ENCODE measurements around the gene KCNK3. TPM values are rescaled to one million over a fixed set of nuclear protein-coding genes. Genes with fewer than 3 reads are reported as not detected.

The KCNK3 gene
- total RNA-seq, 1 donor from 2014 or later, result 21.7 TPM

GRCh38 chr2:26727641-26728561 is 35.4 kb downstream of the KCNK3 start:
- no peak for DNase-seq
- Mint-ChIP-seq H3K4me3 (ENCODE audit: unreplicated experiment) (no peak overlapping the region), H3K36me3 (ENCODE audit: unreplicated experiment) (no peaks in the 10 kb centered on the region), H3K27ac (ENCODE audit: unreplicated experiment) (no peak overlapping the region), H3K9me3 (ENCODE audit: unreplicated experiment) (peaks cover 5% of the 10 kb centered on the region), H3K4me1 (ENCODE audit: low read depth, unreplicated experiment) (peaks cover 22% of the 10 kb centered on the region), H3K27me3 (ENCODE audit: unreplicated experiment) (peaks cover 1% of the 10 kb centered on the region)
- TF ChIP-seq CTCF (IDR thresholded peaks at IDR 0.05; ENCODE audit: partially characterized antibody, unreplicated experiment), result no peak

GRCh38 chr2:26729311-26729710 is 36.8 kb downstream of the KCNK3 start:
- H3K9me3 Mint-ChIP-seq (ENCODE audit: unreplicated experiment), result peaks cover 4% of the 10 kb centered on the region
- H3K27me3 Mint-ChIP-seq (ENCODE audit: unreplicated experiment), result peaks cover 3% of the 10 kb centered on the region
- no peak for DNase-seq
- H3K27ac Mint-ChIP-seq (ENCODE audit: unreplicated experiment), result no peak overlapping the region
- no peaks in the 10 kb centered on the region for H3K36me3 Mint-ChIP-seq (ENCODE audit: unreplicated experiment)
- H3K4me1 Mint-ChIP-seq (ENCODE audit: low read depth, unreplicated experiment), result peaks cover 23% of the 10 kb centered on the region
- no peak overlapping the region for H3K4me3 Mint-ChIP-seq (ENCODE audit: unreplicated experiment)
- TF ChIP-seq CTCF (IDR thresholded peaks at IDR 0.05; ENCODE audit: partially characterized antibody, unreplicated experiment), result no peak

- no peak overlapping the region for H3K4me3 Mint-ChIP-seq (ENCODE audit: unreplicated experiment)
- no peak for TF ChIP-seq CTCF (IDR thresholded peaks at IDR 0.05; ENCODE audit: partially characterized antibody, unreplicated experiment)
- H3K27ac Mint-ChIP-seq (ENCODE audit: unreplicated experiment), result no peak overlapping the region
- H3K36me3 Mint-ChIP-seq (ENCODE audit: unreplicated experiment), result no peaks in the 10 kb centered on the region
- DNase-seq, result no peak
- H3K27me3 Mint-ChIP-seq (ENCODE audit: unreplicated experiment), result peaks cover 6% of the 10 kb centered on the region
- peaks cover 3% of the 10 kb centered on the region for H3K9me3 Mint-ChIP-seq (ENCODE audit: unreplicated experiment)
- H3K4me1 Mint-ChIP-seq (ENCODE audit: low read depth, unreplicated experiment), result peaks cover 19% of the 10 kb centered on the region
Observed at GRCh38 chr2:26730549-26731344, 38.2 kb downstream of the KCNK3 start.

- Mint-ChIP-seq H3K36me3 (ENCODE audit: unreplicated experiment) (no peaks in the 10 kb centered on the region), H3K27ac (ENCODE audit: unreplicated experiment) (no peak overlapping the region), H3K4me1 (ENCODE audit: low read depth, unreplicated experiment) (peaks cover 19% of the 10 kb centered on the region), H3K9me3 (ENCODE audit: unreplicated experiment) (no peaks in the 10 kb centered on the region), H3K4me3 (ENCODE audit: unreplicated experiment) (no peak overlapping the region), H3K27me3 (ENCODE audit: unreplicated experiment) (peaks cover 6% of the 10 kb centered on the region)
- TF ChIP-seq CTCF (IDR thresholded peaks at IDR 0.05; ENCODE audit: partially characterized antibody, unreplicated experiment), result no peak
- no peak for DNase-seq
Observed at GRCh38 chr2:26731714-26732113, 39.2 kb downstream of the KCNK3 start.
